Astrocyte of the spinal cord (primary cell): ENCODE results near the gene IFITM5.

Experiments
- DNase-seq: peaks from one replicate; pipeline ENCODE4 v3.0.0; 2011; ENCODE audit warnings: low read depth, low spot score
- H3K4me3 ChIP-seq: 2 replicates; pipeline ENCODE4 v1.5.1; 2011; ENCODE audit warnings: low read depth, mild to moderate bottlenecking, low read length, moderate library complexity
- in situ Hi-C: cut with HindIII; loops from 2 replicates; pipeline ENCODE4 v1.10.0; 2017; ENCODE audit warnings: low sequenced_read_pairs
- TF ChIP-seq, protein P1 (sequence below): IDR thresholded peaks from 2 replicates; pipeline ENCODE4 v1.5.1; 2012; ENCODE audit warnings: low read depth, mild to moderate bottlenecking, low read length, inconsistent platforms

Gene IFITM5

DNA sequence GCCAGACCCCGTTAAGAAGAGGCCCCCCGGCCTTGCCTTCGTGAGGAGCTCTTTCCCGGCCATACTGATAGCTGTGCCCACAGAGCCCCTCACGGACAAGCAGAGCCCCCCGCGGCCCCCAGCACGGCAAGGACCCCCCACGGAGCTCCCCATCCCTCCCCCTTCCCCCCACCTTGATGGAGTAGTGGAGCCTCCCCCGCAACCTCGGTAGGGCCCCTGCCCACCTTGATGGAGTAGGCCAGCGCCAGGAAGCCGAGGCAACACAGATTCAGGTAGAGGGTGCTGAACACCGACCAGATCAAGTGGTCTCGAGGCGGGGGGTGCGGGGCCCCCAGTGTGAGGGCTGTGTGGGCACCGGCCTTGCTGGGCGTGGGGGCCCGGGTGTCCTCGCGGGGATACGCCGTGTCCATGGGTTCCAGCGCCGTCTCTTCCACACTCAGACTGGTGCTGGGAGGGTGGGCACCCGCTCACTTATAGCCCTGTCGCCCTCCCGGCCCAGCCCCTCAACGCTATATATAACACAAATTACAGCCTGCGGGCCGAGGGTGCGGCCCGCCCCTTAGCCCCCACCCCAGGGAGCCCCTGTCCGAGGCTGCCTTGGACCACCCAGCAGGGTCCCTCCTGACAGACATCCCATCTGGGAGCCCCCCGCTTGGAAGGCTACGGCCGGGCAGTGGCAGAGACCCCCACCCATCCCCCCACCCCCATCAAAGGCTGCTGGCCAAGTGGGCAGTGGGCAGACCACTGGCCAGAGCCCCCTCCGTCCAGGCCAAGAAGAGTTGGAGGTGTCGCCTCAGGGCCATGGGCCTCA lies at the start of gene IFITM5:
Gene IFITM5, minus strand, starts transcription at position 446 of the 811 bp plus-strand sequence. Its CDS starts 36 bp downstream, at position 410.
- H3K4me3 ChIP-seq = no peak within 1 kb of the TSS
- no peak for DNase-seq
- in situ Hi-C loops = no loop called here
- TF ChIP-seq, protein P1, sequence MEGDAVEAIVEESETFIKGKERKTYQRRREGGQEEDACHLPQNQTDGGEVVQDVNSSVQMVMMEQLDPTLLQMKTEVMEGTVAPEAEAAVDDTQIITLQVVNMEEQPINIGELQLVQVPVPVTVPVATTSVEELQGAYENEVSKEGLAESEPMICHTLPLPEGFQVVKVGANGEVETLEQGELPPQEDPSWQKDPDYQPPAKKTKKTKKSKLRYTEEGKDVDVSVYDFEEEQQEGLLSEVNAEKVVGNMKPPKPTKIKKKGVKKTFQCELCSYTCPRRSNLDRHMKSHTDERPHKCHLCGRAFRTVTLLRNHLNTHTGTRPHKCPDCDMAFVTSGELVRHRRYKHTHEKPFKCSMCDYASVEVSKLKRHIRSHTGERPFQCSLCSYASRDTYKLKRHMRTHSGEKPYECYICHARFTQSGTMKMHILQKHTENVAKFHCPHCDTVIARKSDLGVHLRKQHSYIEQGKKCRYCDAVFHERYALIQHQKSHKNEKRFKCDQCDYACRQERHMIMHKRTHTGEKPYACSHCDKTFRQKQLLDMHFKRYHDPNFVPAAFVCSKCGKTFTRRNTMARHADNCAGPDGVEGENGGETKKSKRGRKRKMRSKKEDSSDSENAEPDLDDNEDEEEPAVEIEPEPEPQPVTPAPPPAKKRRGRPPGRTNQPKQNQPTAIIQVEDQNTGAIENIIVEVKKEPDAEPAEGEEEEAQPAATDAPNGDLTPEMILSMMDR = no peak

GRCh38 chr11:346529-346928 lies 47.2 kb upstream of the IFITM5 start:
- no peak overlapping the region for H3K4me3 ChIP-seq
- TF ChIP-seq, protein P1 = no peak
- no peak for DNase-seq
- in situ Hi-C loops = no loop called here

DNA sequence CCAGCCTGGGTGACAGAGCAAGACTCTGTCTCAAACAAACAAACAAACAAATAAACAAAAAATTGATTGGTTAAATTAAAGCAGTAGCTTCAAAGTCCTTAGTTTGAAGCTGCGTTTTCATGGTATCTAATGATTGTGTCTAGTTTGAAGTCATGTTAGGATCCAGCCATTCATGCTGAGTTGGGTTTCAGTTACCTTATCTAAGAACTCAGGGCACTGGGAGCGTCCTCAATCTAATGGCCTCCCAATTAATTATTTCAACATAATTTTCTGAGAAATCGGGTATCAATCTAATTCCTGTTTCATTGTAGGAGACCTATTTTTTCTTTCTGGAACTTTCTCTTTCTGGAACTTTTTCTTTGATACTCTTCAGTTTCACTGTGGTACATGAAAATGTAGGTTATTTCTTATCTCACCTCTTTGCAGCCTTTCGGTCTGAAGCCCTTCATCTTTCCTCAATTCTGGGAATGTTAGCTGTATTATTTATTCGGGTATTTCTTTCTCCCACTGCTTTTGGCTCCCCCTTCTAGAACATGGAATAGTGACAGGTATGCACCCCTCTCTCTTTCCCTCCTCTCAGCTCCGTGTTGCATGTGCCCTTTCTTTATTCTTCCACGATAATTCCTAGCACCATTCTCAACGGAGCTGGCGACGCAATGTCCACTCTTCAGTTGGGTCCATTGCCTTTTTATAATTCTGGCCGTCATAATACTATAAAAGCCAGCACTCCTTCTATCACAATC lies 45.7 kb upstream of the IFITM5 start:
- TF ChIP-seq, protein P1 = no peak
- DNase-seq = no peak
- H3K4me3 ChIP-seq = no peak overlapping the region
- in situ Hi-C loops = no loop called here

DNA sequence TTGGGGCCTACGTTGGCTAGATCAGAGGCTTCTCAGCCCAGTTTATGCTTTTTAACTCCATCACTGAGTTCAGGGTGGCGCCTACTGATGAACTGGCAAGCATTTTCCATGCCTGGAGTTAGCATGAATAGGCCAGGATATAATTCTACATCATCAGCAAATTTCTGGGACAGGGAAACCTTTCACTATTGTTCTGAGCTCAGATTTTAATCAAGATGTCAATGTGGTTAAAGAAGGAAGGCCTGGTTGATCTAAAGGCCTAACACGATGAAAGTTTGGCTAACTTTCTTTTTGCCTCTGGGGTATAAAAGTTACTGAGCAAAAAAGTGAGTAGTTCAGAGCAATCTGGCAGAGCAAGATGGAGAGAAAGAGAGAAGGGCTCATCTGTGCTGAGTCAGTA lies 43.0 kb upstream of the IFITM5 start:
- no peak overlapping the region for H3K4me3 ChIP-seq
- in situ Hi-C loops = no loop called here
- DNase-seq = no peak
- TF ChIP-seq, protein P1 = no peak

- in situ Hi-C loops = no loop called here
- no peak for DNase-seq
Observed at GRCh38 chr11:340539-341512, 41.5 kb upstream of the IFITM5 start.

GRCh38 chr11:339963-340362 lies 40.6 kb upstream of the IFITM5 start:
- no peak overlapping the region for H3K4me3 ChIP-seq
- TF ChIP-seq, protein P1 = no peak
- no peak for DNase-seq
- in situ Hi-C loops = no loop called here

More at GRCh38 chr11:340539-341512, 41.5 kb upstream of the IFITM5 start:
- TF ChIP-seq, protein P1 = no peak
- H3K4me3 ChIP-seq = no peak overlapping the region
